Activated T-cell treated with anti-CD3 and anti-CD28 coated beads for 1 hour (primary cell): ENCODE data around the gene CLIP3.
A peak's percentile ranks its signal among the peaks of the same experiment; 100 is the strongest.
"Not testable (repeated sequence)": the region's sequence is repeated elsewhere in the genome, so short reads cannot be mapped to it uniquely, and the experiment has no call there.

Source experiments
- DNase-seq: peaks from one replicate; pipeline ENCODE4 v3.0.0-alpha.2; 2020; ENCODE audit warnings: low read depth

The CLIP3 gene

DNA sequence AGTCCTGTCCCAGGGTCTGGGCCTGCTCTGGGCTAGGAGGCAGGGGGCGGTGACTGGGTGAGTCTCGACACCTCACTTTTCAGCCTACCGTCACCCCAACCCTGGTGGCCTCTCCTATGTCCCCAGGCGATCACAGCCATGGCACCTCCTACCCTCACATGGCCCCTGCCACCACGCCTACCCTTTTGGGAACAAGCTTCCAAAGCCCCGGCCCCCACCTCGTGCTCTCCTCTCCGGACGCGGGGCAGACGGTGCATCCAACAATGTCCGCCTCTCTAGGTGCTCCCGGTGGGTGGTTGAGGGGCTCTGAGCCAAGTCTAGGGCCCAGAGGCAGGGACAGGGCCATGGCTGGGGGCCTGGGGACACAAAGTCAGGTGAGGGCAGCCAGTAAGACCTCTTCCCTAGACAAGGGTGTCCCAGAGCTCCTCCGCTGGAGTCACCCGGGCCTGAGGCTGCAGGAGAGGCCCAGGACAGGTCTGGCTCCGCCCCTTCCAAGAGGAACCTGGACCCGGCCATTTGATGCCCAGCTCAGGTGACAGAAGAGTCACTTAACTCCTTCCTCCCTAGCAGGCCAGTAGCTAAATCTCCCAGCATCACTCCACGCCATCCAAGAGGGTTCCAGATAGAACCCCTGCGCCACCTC lies 24.2 kb downstream of the CLIP3 start, which contains the start of gene SYNE4:
Gene SYNE4, minus strand, starts transcription at position 478 of the 643 bp plus-strand sequence. Its CDS starts 132 bp downstream, at position 346.
- DNase-seq = no peak

- no peak for DNase-seq
Measured at GRCh38 chr19:36006955-36007354, 25.7 kb downstream of the CLIP3 start.

GRCh38 chr19:36003284-36003683 lies 29.4 kb downstream of the CLIP3 start:
- DNase-seq = no peak

GRCh38 chr19:36001605-36002004 lies 31.1 kb downstream of the CLIP3 start:
- no peak for DNase-seq

- DNase-seq = no peak
Measured at GRCh38 chr19:35996777-35997176, 35.9 kb downstream of the CLIP3 start.

DNA sequence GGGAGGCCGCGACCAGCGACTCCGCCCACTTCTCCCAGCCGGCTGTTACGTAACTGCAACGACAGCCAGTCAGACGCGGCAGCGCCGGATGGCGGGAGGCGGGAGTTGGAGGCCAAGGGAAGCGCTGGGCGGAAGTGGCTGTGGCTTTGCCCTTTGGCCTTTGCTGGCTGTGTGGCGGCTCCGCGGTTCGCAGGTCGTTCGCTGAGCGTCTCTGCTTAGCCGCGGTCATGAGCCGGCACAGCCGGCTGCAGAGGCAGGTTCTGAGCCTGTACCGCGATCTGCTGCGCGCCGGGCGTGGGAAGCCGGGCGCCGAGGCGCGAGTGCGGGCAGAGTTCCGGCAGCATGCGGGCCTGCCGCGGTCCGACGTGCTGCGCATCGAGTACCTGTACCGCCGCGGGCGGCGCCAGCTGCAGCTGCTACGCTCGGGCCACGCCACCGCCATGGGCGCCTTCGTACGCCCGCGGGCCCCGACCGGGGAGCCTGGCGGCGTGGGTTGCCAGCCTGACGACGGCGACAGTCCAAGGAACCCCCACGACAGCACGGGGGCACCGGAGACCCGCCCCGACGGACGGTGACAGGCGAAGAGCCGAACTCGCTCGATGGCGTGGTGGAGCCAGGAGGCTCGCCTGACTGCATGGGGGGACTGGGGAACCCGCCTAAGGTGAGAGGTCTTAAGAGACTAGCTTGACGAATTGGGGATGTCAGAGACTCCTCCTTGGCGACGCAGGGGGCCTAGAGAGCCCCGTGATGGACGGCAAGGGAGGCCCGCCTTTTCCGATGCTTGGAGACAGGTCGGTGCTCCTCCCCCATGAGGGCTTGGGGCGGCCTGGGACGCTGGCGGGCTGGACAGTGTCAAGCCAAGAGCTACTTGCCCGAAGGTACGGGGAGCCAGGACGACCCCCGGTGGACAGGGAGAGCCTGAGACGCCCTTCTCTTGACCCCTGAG lies 37.4 kb downstream of the CLIP3 start, which contains the start of gene SDHAF1:
Gene SDHAF1, plus strand, starts transcription at position 141 of the 946 bp plus-strand sequence. Its CDS starts 87 bp downstream, at position 228.
- peak; percentile 86 for DNase-seq

DNA sequence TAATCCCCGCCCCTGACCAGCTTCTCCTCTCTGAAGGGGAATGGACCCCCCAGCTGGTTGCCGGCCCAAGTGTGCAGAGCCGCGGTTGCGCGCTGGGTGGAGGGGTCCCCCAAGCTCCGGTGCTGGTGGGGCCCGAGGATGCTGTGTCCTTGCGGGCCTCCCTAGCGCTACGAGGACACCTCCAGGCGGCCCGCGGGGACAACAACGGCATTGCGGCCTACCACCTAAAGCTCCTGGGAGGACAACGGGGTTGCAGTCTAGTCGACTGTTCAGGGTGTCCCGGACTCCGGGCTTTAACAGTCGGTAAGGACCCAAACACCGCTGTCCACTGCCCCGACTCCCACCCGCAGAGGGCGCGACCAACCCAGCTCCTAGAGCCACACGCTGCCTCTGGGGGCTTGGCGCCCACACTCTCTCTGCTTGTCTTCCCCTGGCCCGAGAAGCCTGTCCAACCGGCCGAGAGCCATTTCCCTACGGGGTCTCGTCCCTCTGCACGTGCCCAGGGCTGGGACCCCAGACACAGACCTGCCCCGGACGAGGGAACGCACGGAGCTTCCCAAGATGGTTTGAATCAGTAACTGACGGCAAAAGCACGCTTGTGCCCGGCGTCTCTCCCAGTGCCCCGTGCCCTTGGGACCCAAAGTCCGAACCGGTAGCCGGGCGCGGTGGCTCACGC lies 38.6 kb downstream of the CLIP3 start:
- no peak for DNase-seq

DNA sequence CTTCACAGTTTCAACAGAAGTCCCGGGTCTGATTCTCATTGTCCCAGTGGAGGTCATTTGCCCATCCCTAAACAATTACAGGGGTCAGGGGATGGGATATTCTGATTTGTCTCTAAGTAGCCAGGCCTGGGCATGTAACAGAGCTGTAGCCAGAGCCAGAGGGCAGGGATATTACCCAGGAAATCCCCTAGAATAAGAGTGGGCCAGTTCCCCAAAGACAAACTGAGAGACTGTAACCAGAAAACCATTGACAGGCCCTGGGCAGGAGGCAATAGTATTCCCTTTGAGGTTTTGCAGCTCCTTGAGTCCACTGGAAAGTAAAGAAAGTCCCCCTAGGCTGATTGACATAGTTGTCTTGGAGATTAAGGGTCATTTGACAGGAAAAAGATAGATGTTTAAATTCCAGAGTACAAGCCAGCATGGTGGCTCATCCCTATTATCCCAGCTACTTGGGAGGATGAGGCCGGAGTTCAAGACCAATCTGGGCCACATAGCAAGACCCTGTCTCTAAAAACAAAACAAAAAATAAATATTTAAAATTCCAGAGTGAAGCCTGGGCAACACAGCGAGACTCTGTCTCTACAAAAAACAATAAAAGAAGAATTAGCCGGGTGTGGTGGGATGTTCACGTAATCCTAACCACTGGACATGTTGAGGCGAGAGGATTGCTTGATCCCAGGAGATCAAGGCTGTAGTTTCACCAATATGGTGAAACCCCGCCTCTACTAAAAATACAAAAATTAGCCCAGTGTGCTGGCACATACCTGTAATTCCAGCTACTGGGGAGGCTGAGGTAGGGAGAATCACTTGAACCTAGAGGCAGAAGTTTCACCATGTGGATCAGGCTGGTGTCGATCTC lies 39.5 kb downstream of the CLIP3 start:
- DNase-seq = no peak

- no peak for DNase-seq
Measured at GRCh38 chr19:35991731-35992450, 40.8 kb downstream of the CLIP3 start.

GRCh38 chr19:35990771-35991730 lies 41.6 kb downstream of the CLIP3 start:
- DNase-seq = no peak

DNA sequence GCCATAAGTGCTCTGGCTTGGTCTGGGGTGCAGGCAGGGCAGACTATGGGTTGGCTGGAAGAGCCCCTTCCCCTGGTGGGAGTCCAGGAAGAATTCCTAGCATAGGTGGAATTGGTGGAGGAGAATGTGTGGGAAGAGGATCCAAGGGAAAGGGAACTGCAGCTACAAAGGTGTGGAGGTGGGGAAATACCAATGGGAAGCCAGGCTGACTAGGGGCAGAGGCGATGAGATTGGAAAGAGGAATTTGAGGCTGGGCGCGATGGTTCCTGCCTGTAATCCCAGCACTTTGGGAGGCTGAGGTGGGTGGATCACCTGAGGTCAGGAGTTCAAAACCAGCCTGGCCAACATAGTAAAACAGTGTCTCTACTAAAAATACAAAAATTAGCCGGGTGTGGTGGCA lies 42.5 kb downstream of the CLIP3 start:
- no peak for DNase-seq

GRCh38 chr19:35988824-35989223 lies 43.8 kb downstream of the CLIP3 start:
- no peak for DNase-seq

GRCh38 chr19:35987571-35987896 lies 45.1 kb downstream of the CLIP3 start:
- DNase-seq = no peak

GRCh38 chr19:35986664-35987570 lies 45.8 kb downstream of the CLIP3 start:
- no peak for DNase-seq

DNA sequence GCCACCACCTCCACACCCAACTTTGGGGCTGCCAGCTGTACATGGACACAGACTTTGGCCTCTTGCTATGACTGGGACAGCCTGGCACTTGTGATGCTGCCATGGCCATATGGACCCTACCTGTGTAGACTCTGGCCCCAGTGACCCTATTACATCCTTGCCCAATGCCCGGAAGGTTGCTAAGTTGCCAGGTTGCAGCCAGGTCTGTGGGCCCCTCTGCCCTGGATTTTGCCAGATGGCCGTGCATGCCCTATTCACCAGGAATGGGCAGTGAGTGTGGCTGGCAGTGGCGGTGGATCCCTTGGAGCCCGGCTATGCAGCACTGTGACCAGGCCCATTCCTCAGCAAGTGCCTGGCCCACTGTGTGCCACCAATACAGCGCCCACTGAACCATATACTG lies 46.6 kb downstream of the CLIP3 start:
- DNase-seq = no peak

GRCh38 chr19:35983177-35983576 lies 49.5 kb downstream of the CLIP3 start:
- no peak for DNase-seq

DNA sequence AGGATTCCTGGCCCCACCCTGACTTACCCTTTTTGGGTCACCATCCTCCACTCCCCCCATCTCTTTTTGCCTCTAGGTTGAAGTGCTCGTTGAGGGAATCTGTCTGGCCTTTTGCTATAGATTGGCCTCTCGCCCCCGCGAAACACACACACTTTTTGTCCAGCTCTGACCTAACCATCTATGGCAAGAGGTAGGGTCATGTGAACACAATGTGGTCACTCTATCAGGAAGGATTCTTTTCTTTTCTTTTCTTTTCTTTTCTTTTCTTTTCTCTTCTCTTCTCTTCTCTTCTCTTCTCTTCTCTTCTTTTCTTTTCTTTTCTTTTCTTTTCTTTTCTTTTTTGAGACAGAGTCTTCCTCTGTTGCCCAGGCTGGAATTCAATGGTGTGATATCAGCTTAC lies 51.7 kb downstream of the CLIP3 start:
- DNase-seq = not testable (repeated sequence)

DNA sequence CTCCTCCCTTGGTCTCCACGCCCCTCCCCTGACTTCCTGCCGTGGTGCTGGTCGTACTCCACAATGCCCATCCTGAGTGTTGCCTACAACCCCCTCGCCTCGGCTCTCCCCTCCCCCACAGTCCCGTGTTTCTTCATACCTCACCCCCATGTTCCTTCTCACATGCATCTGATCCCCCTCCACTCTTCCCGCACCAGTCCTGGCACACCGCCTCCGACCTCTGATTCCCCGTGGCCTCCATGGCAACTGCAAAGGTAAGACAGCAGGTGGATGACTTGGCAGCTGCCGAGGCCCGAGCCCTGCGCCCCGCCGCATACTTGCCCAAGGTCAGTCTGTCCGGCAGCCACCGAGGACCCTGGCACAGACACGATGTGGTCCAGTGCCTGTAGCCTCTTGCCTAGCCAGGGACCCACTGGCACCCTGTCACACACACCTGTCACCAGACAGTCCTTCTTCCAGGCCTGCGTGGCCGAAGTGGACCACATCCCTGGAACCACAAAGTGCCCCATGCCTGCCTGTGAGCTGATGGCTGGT lies 53.8 kb downstream of the CLIP3 start:
- no peak for DNase-seq
